HTR-8/SVneo (cell line): ENCODE data around the gene JMY.
"Not testable (repeated sequence)": the region's sequence is repeated elsewhere in the genome, so short reads cannot be mapped to it uniquely, and the experiment has no call there.

Source experiments
- DNase-seq: peaks from one replicate; pipeline ENCODE4 v3.0.0; 2011; ENCODE audit warnings: low spot score, mixed read lengths; ENCODE audit not compliant: insufficient read length
- FAIRE-seq: peaks from 2 replicates; lab custom pipeline; 2011; peaks lifted over from hg19 to GRCh38; lab: Jason Lieb, UNC

The JMY gene

GRCh38 chr5:79236362-79236969 is 535 bp downstream of the JMY start:
- FAIRE-seq (no peak), DNase-seq (no peak)

GRCh38 chr5:79236970-79237739 is 1.2 kb downstream of the JMY start:
- no peak for FAIRE-seq
- DNase-seq: peak; percentile 47

- FAIRE-seq: no peak
- DNase-seq: no peak
Observed at GRCh38 chr5:79237740-79238560, 2.0 kb downstream of the JMY start.

GRCh38 chr5:79240561-79240960 is 4.6 kb downstream of the JMY start:
- DNase-seq: no peak
- no peak for FAIRE-seq

GRCh38 chr5:79241535-79241979 is 5.6 kb downstream of the JMY start:
- no peak for DNase-seq
- FAIRE-seq: no peak

GRCh38 chr5:79242242-79243039 is 6.5 kb downstream of the JMY start:
- DNase-seq (no peak), FAIRE-seq (no peak)

- no peak for FAIRE-seq
- DNase-seq: no peak
Observed at GRCh38 chr5:79243224-79243623, 7.3 kb downstream of the JMY start.

- not testable (repeated sequence) for FAIRE-seq
Observed at GRCh38 chr5:79254067-79254466, 18.1 kb downstream of the JMY start.

GRCh38 chr5:79255786-79256557 is 20.0 kb downstream of the JMY start:
- DNase-seq (peak; percentile 39), FAIRE-seq (no peak)

More at GRCh38 chr5:79254067-79254466, 18.1 kb downstream of the JMY start:
- not testable (repeated sequence) for DNase-seq

- FAIRE-seq: no peak
Observed at GRCh38 chr5:79256563-79256962, 20.6 kb downstream of the JMY start.

GRCh38 chr5:79257314-79257713 is 21.4 kb downstream of the JMY start:
- no peak for FAIRE-seq
- DNase-seq: no peak

More at GRCh38 chr5:79256563-79256962, 20.6 kb downstream of the JMY start:
- no peak for DNase-seq

GRCh38 chr5:79258801-79259200 is 22.9 kb downstream of the JMY start:
- DNase-seq: no peak
- FAIRE-seq: no peak

GRCh38 chr5:79259383-79259782 is 23.5 kb downstream of the JMY start:
- FAIRE-seq (no peak), DNase-seq (no peak)

- FAIRE-seq (no peak), DNase-seq (no peak)
Observed at GRCh38 chr5:79259810-79260209, 23.9 kb downstream of the JMY start.

- no peak for DNase-seq
- no peak for FAIRE-seq
Observed at GRCh38 chr5:79261897-79262296, 26.0 kb downstream of the JMY start.

- DNase-seq (no peak), FAIRE-seq (no peak)
Observed at GRCh38 chr5:79263290-79263689, 27.4 kb downstream of the JMY start.

- no peak for FAIRE-seq
- DNase-seq: no peak
Observed at GRCh38 chr5:79267180-79267579, 31.2 kb downstream of the JMY start.

GRCh38 chr5:79269733-79270166 is 33.8 kb downstream of the JMY start:
- peak; percentile 44 for FAIRE-seq
- DNase-seq: no peak

GRCh38 chr5:79273341-79273740 is 37.4 kb downstream of the JMY start:
- FAIRE-seq (no peak), DNase-seq (no peak)
